Left renal pelvis (tissue), 4 donors: ENCODE data around the gene SCN4B. TPM values are rescaled to one million over a fixed set of nuclear protein-coding genes. Genes with fewer than 3 reads are reported as not detected.
"Not testable (repeated sequence)": the region's sequence is repeated elsewhere in the genome, so short reads cannot be mapped to it uniquely, and the experiment has no call there.

Experiments
- DNase-seq, 4 donors: peaks; one replicate each; pipeline ENCODE4 v3.0.0-alpha.2; 2013; ENCODE audit warnings: low read depth in 4 of 4, low spot score in 3 of 4
- polyA plus RNA-seq, 4 donors: library from polyadenylated mRNA; unstranded; fragments of 120-200 nt; gene quantifications; one replicate each; pipeline ENCODE4 v1.2.1, GENCODE V29; 2013; ENCODE audit not compliant: insufficient read length in 4 of 4

Gene SCN4B
- polyA plus RNA-seq: 1 to 10 TPM; 1.0 to 3.0 (median 1.5) TPM

GRCh38 chr11:118152552-118153471, at the start of gene SCN4B:
TSS of gene SCN4B (minus strand) at chr11:118152823. CDS start at chr11:118152673, 150 bp downstream.
- peak in 1 of 4 donors; percentile 65 for DNase-seq

GRCh38 chr11:118201966-118202365, 49.3 kb upstream of the SCN4B start:
- DNase-seq: no peak

- DNase-seq: no peak
Measured at GRCh38 chr11:118200901-118201680, 48.5 kb upstream of the SCN4B start.

GRCh38 chr11:118200497-118200896, 47.9 kb upstream of the SCN4B start:
- no peak for DNase-seq

- no peak for DNase-seq
Measured at GRCh38 chr11:118199135-118199534, 46.5 kb upstream of the SCN4B start.

- no peak for DNase-seq
Measured at GRCh38 chr11:118198370-118198769, 45.7 kb upstream of the SCN4B start.

- no peak for DNase-seq
Measured at GRCh38 chr11:118194835-118195627, 42.4 kb upstream of the SCN4B start.

GRCh38 chr11:118193910-118194566, 41.4 kb upstream of the SCN4B start:
- no peak for DNase-seq

GRCh38 chr11:118192817-118193216, 40.2 kb upstream of the SCN4B start:
- DNase-seq: not testable (repeated sequence)

- not testable (repeated sequence) for DNase-seq
Measured at GRCh38 chr11:118190942-118191506, 38.4 kb upstream of the SCN4B start.

GRCh38 chr11:118186346-118187107, 33.9 kb upstream of the SCN4B start:
- no peak for DNase-seq

GRCh38 chr11:118184784-118185579, 32.4 kb upstream of the SCN4B start:
- DNase-seq: no peak

- not testable (repeated sequence) for DNase-seq
Measured at GRCh38 chr11:118183691-118184090, 31.1 kb upstream of the SCN4B start.

- DNase-seq: peak in 1 of 4 donors; percentile 64
Measured at GRCh38 chr11:118180300-118180703, 27.7 kb upstream of the SCN4B start.

- DNase-seq: no peak
Measured at GRCh38 chr11:118176778-118177134, 24.1 kb upstream of the SCN4B start.

GRCh38 chr11:118175993-118176777, 23.6 kb upstream of the SCN4B start, which contains the start of gene SCN2B:
TSS of gene SCN2B (minus strand) at chr11:118176639. CDS start at chr11:118176431, 208 bp downstream.
- no peak for DNase-seq
